ENCODE measurements around the gene BROX.

Gene BROX

DNA sequence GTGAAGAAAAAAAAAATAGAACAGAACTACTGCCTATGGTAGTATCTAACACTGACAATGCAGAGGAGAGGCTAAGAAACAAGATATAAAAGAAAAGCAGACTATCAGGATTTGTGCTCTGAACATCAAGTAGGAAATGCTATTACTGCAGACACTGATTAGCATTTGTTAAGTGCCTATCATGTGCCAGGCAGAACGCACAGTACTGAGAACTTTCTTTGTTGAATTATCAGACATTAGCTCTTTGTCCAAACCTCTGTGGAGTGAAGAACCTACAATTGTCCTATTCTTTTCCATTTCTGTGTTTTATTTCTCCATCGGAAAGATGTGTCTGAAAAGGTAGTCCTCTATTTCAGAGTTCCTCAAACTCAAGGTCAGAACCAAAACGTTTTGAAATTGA, 72.0 kb downstream of the BROX start:
- Mint-ChIP-seq H3K9me3 (peaks cover under 1 to 1% of the 10 kb centered on the region in 2 donors), H3K27me3 (peaks cover 9% of the 10 kb centered on the region), H3K4me3 (no peak overlapping the region), H3K4me1 (peaks cover 4% of the 10 kb centered on the region), H3K27ac (no peak overlapping the region)
- DNase-seq, result no peak
- ATAC-seq, result no peak
